Stimulated activated naive CD8-positive, alpha-beta T cell treated with anti-CD3 and anti-CD28 coated beads, Interleukin-15, amount 100 ng/mL, for 72 hours (primary cell): ENCODE data around the gene C2orf42.
"Not testable (repeated sequence)": the region's sequence is repeated elsewhere in the genome, so short reads cannot be mapped to it uniquely, and the experiment has no call there.

Source experiments
- ATAC-seq: fragments of 150-1000 bp; cut with Tn5 transposase; 2 replicates; pipeline ENCODE4 v1.10.0; 2021; ENCODE audit warnings: mild to moderate bottlenecking, moderate library complexity
- DNase-seq, 2 donors: peaks; one replicate each; pipeline ENCODE4 v3.0.0; 2021 to 2022
- H3K27ac Mint-ChIP-seq, 2 donors: one replicate each; pipeline ENCODE4 v1.8.0; 2022; ENCODE audit warnings: mild to moderate bottlenecking in 2 of 2, mixed read lengths in 2 of 2, moderate library complexity in 2 of 2
- H3K27me3 Mint-ChIP-seq: one replicate; pipeline ENCODE4 v1.8.0; 2022; ENCODE audit warnings: mixed read lengths
- H3K4me1 Mint-ChIP-seq: one replicate; pipeline ENCODE4 v1.8.0; 2022; ENCODE audit warnings: mild to moderate bottlenecking, mixed read lengths
- H3K4me3 Mint-ChIP-seq, 2 donors: one replicate each; pipeline ENCODE4 v1.8.0; 2022; ENCODE audit warnings: mild to moderate bottlenecking in 2 of 2, mixed read lengths in 2 of 2, moderate library complexity in 1 of 2
- H3K9me3 Mint-ChIP-seq, 2 donors: one replicate each; pipeline ENCODE4 v1.8.0; 2022; ENCODE audit warnings: mixed read lengths in 2 of 2

The C2orf42 gene

GRCh38 chr2:70143314-70144150, 47.3 kb downstream of the C2orf42 start:
- Mint-ChIP-seq H3K27me3 (no peaks in the 10 kb centered on the region), H3K4me1 (peaks cover 68% of the 10 kb centered on the region), H3K9me3 (no peaks in the 10 kb centered on the region), H3K27ac (peak overlapping the region; percentile 90 to 98), H3K4me3 (peak overlapping the region; percentile 72 to 73)
- DNase-seq, result peak in 1 of 2 donors; percentile 55
- no peak for ATAC-seq

- no peaks in the 10 kb centered on the region for H3K9me3 Mint-ChIP-seq
- H3K4me1 Mint-ChIP-seq, result peaks cover 75% of the 10 kb centered on the region
Measured at GRCh38 chr2:70142590-70143313, 48.1 kb downstream of the C2orf42 start.

GRCh38 chr2:70141902-70142589, 48.8 kb downstream of the C2orf42 start:
- Mint-ChIP-seq H3K27me3 (no peaks in the 10 kb centered on the region), H3K27ac (peak overlapping the region; percentile 97 to 98), H3K4me3 (peak overlapping the region; percentile 72 to 97), H3K9me3 (no peaks in the 10 kb centered on the region), H3K4me1 (peaks cover 80% of the 10 kb centered on the region)
- ATAC-seq (peak; percentile 66), DNase-seq (no peak)

More at GRCh38 chr2:70142590-70143313, 48.1 kb downstream of the C2orf42 start:
- Mint-ChIP-seq H3K27ac (peak overlapping the region; percentile 90 to 98), H3K27me3 (no peaks in the 10 kb centered on the region), H3K4me3 (peak overlapping the region; percentile 72 to 73)
- DNase-seq, result peak; percentile 100
- peak; percentile 70 for ATAC-seq

GRCh38 chr2:70141212-70141901, 49.5 kb downstream of the C2orf42 start:
- Mint-ChIP-seq H3K4me1 (peaks cover 80% of the 10 kb centered on the region), H3K4me3 (peak overlapping the region; percentile 72 to 97), H3K27ac (peak overlapping the region; percentile 97), H3K27me3 (no peaks in the 10 kb centered on the region), H3K9me3 (no peaks in the 10 kb centered on the region)
- peak; percentile 79 for ATAC-seq
- peak; percentile 75 to 85 for DNase-seq

GRCh38 chr2:70140791-70141211, 50.0 kb downstream of the C2orf42 start:
- ATAC-seq (no peak), DNase-seq (no peak)
- Mint-ChIP-seq H3K4me3 (peak overlapping the region; percentile 72 to 97), H3K9me3 (no peaks in the 10 kb centered on the region), H3K27me3 (no peaks in the 10 kb centered on the region), H3K4me1 (peaks cover 80% of the 10 kb centered on the region), H3K27ac (peak overlapping the region; percentile 97)

GRCh38 chr2:70134323-70134983, 56.4 kb downstream of the C2orf42 start:
- not testable (repeated sequence) for H3K9me3 Mint-ChIP-seq, H3K27me3 Mint-ChIP-seq, ATAC-seq, DNase-seq
- Mint-ChIP-seq H3K27ac (peak overlapping the region; percentile 93 to 98), H3K4me3 (peak overlapping the region; percentile 84 to 90), H3K4me1 (peaks cover 93% of the 10 kb centered on the region)

- Mint-ChIP-seq H3K27ac (peak overlapping the region; percentile 93 to 98), H3K4me1 (peaks cover 88% of the 10 kb centered on the region), H3K9me3 (no peaks in the 10 kb centered on the region), H3K4me3 (peak overlapping the region; percentile 82 to 90), H3K27me3 (no peaks in the 10 kb centered on the region)
- ATAC-seq (peak; percentile 59), DNase-seq (peak in 1 of 2 donors; percentile 49)
Measured at GRCh38 chr2:70133491-70134322, 57.1 kb downstream of the C2orf42 start.

GRCh38 chr2:70133127-70133452, 57.7 kb downstream of the C2orf42 start:
- H3K4me1 Mint-ChIP-seq, result peaks cover 89% of the 10 kb centered on the region
- DNase-seq (no peak), ATAC-seq (no peak)
- peak overlapping the region; percentile 82 to 90 for H3K4me3 Mint-ChIP-seq
- H3K27ac Mint-ChIP-seq, result peak overlapping the region; percentile 93 to 98
- no peaks in the 10 kb centered on the region for H3K9me3 Mint-ChIP-seq
- H3K27me3 Mint-ChIP-seq, result no peaks in the 10 kb centered on the region

- Mint-ChIP-seq H3K9me3 (no peaks in the 10 kb centered on the region), H3K27ac (peak overlapping the region; percentile 93 to 98), H3K4me3 (peak overlapping the region; percentile 82 to 90), H3K4me1 (peaks cover 89% of the 10 kb centered on the region), H3K27me3 (no peaks in the 10 kb centered on the region)
- DNase-seq (peak in 1 of 2 donors; percentile 60), ATAC-seq (peak; percentile 73)
Measured at GRCh38 chr2:70132244-70133126, 58.3 kb downstream of the C2orf42 start.

GRCh38 chr2:70131344-70132143, 59.3 kb downstream of the C2orf42 start:
- not testable (repeated sequence) for H3K27me3 Mint-ChIP-seq, ATAC-seq, DNase-seq, H3K9me3 Mint-ChIP-seq
- H3K27ac Mint-ChIP-seq, result peak overlapping the region; percentile 83 to 93
- H3K4me3 Mint-ChIP-seq, result peak overlapping the region; percentile 64 to 90
- H3K4me1 Mint-ChIP-seq, result peaks cover 89% of the 10 kb centered on the region

- H3K27me3 Mint-ChIP-seq, result no peaks in the 10 kb centered on the region
- H3K4me1 Mint-ChIP-seq, result peaks cover 78% of the 10 kb centered on the region
- DNase-seq, result no peak
- H3K9me3 Mint-ChIP-seq, result no peaks in the 10 kb centered on the region
- ATAC-seq, result no peak
- peak overlapping the region in 1 of 2 donors; percentile 27 for H3K27ac Mint-ChIP-seq
- peak overlapping the region in 1 of 2 donors; percentile 40 for H3K4me3 Mint-ChIP-seq
Measured at GRCh38 chr2:70128005-70128404, 62.8 kb downstream of the C2orf42 start.

GRCh38 chr2:70126413-70126812, 64.4 kb downstream of the C2orf42 start:
- peaks cover 83% of the 10 kb centered on the region for H3K4me1 Mint-ChIP-seq
- H3K4me3 Mint-ChIP-seq, result peak overlapping the region; percentile 92 to 98
- DNase-seq, result no peak
- no peaks in the 10 kb centered on the region for H3K27me3 Mint-ChIP-seq
- no peak for ATAC-seq
- no peaks in the 10 kb centered on the region for H3K9me3 Mint-ChIP-seq
- peak overlapping the region; percentile 100 for H3K27ac Mint-ChIP-seq
